CD4-positive, CD25-positive, alpha-beta regulatory T cell (primary cell): Measurements from ENCODE around the gene PRRX2. TPM values are rescaled to one million over a fixed set of nuclear protein-coding genes. Genes with fewer than 3 reads are reported as not detected.
"Not testable (repeated sequence)": the region's sequence is repeated elsewhere in the genome, so short reads cannot be mapped to it uniquely, and the experiment has no call there.

ENCODE experiments used
- ATAC-seq, 2 donors: fragments of 150-1000 bp; cut with Tn5 transposase; one replicate each; pipeline ENCODE4 v1.10.0; 2021; ENCODE audit warnings: low read depth in 2 of 2, moderate number of reproducible peaks in 2 of 2, moderate library complexity in 1 of 2
- DNase-seq, 3 donors: peaks; one replicate each; pipeline versions ENCODE4 v3.0.0 to v3.0.0-alpha.2; 2012 to 2022; ENCODE audit warnings: mixed read lengths in 1 of 3
- H3K27ac ChIP-seq: one replicate; pipeline ENCODE4 v1.7.0; 2013; ENCODE audit warnings: mild to moderate bottlenecking, low read length; ENCODE audit not compliant: insufficient read depth, poor library complexity, severe bottlenecking
- H3K27me3 ChIP-seq: one replicate; pipeline ENCODE4 v1.7.0; 2013; ENCODE audit warnings: low read length; ENCODE audit not compliant: control insufficient read depth, insufficient read depth
- H3K36me3 ChIP-seq: one replicate; pipeline ENCODE4 v1.7.0; 2013; ENCODE audit warnings: mild to moderate bottlenecking, low read length, moderate library complexity; ENCODE audit not compliant: control insufficient read depth, insufficient read depth
- H3K4me1 ChIP-seq: 2 replicates; pipeline ENCODE4 v1.7.0; 2013; ENCODE audit warnings: mild to moderate bottlenecking, low read length; ENCODE audit not compliant: insufficient read depth, control insufficient read depth, poor library complexity, severe bottlenecking
- H3K4me3 ChIP-seq: one replicate; pipeline ENCODE4 v1.7.0; 2013; ENCODE audit warnings: low read depth, mild to moderate bottlenecking, low read length, moderate library complexity
- H3K9me3 ChIP-seq, 2 experiments: 1 replicate in 1 of 2; 2 replicates in 1 of 2; pipeline ENCODE4 v1.7.0; 2013; ENCODE audit warnings: low read length in 2 of 2, mild to moderate bottlenecking in 1 of 2, moderate library complexity in 1 of 2; ENCODE audit not compliant: control insufficient read depth in 2 of 2
- H3K27ac Mint-ChIP-seq, 3 donors: one replicate each; pipeline ENCODE4 v1.8.0; 2020 to 2022; ENCODE audit warnings: mild to moderate bottlenecking in 3 of 3, mixed read lengths in 3 of 3, moderate library complexity in 2 of 3
- H3K27me3 Mint-ChIP-seq: one replicate; pipeline ENCODE4 v1.8.0; 2022; ENCODE audit warnings: mild to moderate bottlenecking, mixed read lengths
- H3K36me3 Mint-ChIP-seq: one replicate; pipeline ENCODE4 v1.8.0; 2020; ENCODE audit warnings: mixed read lengths
- H3K4me1 Mint-ChIP-seq, 4 donors: one replicate each; pipeline ENCODE4 v1.8.0; 2020 to 2022; ENCODE audit warnings: mixed read lengths in 4 of 4, mild to moderate bottlenecking in 1 of 4
- H3K4me3 Mint-ChIP-seq, 4 donors: one replicate each; pipeline ENCODE4 v1.8.0; 2020 to 2022; ENCODE audit warnings: mild to moderate bottlenecking in 4 of 4, mixed read lengths in 4 of 4, moderate library complexity in 3 of 4
- H3K9me3 Mint-ChIP-seq, 7 donors: one replicate each; pipeline ENCODE4 v1.8.0; 2020 to 2022; ENCODE audit warnings: mixed read lengths in 7 of 7, mild to moderate bottlenecking in 3 of 7, moderate library complexity in 2 of 7
- polyA plus RNA-seq, 4 donors: library from polyadenylated mRNA; unstranded; fragments of 300-500 nt; fragmentation: Illumina TruSeq; gene quantifications; one replicate each; pipeline ENCODE4 v1.2.3, GENCODE V29; 2021
- total RNA-seq: library from RNA; stranded (reverse); gene quantifications from one replicate; pipeline ENCODE4 v1.2.3, GENCODE V29; 2022

PRRX2 gene
- total and polyA plus RNA-seq, 5 donors from 2014 or later = not detected

GRCh38 chr9:129661029-129661428 is 4.4 kb upstream of the PRRX2 start:
- H3K27ac Mint-ChIP-seq = peak overlapping the region in 1 of 3 donors; percentile 13
- no peaks in the 10 kb centered on the region for H3K36me3 ChIP-seq

GRCh38 chr9:129662239-129662638 is 3.2 kb upstream of the PRRX2 start:
- not testable (repeated sequence) for H3K4me1 Mint-ChIP-seq, H3K27ac Mint-ChIP-seq, H3K36me3 Mint-ChIP-seq, H3K4me3 Mint-ChIP-seq, H3K4me3 ChIP-seq, H3K27me3 ChIP-seq, H3K9me3 Mint-ChIP-seq, DNase-seq, H3K9me3 ChIP-seq, H3K27ac ChIP-seq, H3K36me3 ChIP-seq, ATAC-seq
- peaks cover 32% of the 10 kb centered on the region for H3K27me3 Mint-ChIP-seq
- peaks cover 15% of the 10 kb centered on the region for H3K4me1 ChIP-seq

More at GRCh38 chr9:129661029-129661428, 4.4 kb upstream of the PRRX2 start:
- Mint-ChIP-seq H3K4me1 (peaks cover 0 to 4% (median 0%) of the 10 kb centered on the region in 4 donors), H3K4me3 (no peak overlapping the region), H3K27me3 (peaks cover 31% of the 10 kb centered on the region), H3K9me3 (peaks cover 0 to 2% (median 0%) of the 10 kb centered on the region in 7 donors), H3K36me3 (no peaks in the 10 kb centered on the region)
- DNase-seq = no peak
- Histone ChIP-seq H3K4me1 (peaks cover 9% of the 10 kb centered on the region), H3K27me3 (no peaks in the 10 kb centered on the region), H3K9me3 (no peaks in the 10 kb centered on the region), H3K4me3 (no peak overlapping the region), H3K27ac (no peak overlapping the region)
- no peak for ATAC-seq

- H3K4me3 Mint-ChIP-seq = peak overlapping the region; percentile 29 to 90 (median 73)
- ATAC-seq (peak; percentile 22 to 44), DNase-seq (peak in 1 of 3 donors; percentile 27)
- Histone ChIP-seq H3K4me1 (peaks cover 15% of the 10 kb centered on the region), H3K36me3 (no peaks in the 10 kb centered on the region), H3K4me3 (no peak overlapping the region), H3K27me3 (no peaks in the 10 kb centered on the region), H3K9me3 (no peaks in the 10 kb centered on the region), H3K27ac (no peak overlapping the region)
- no peak overlapping the region for H3K27ac Mint-ChIP-seq
- peaks cover 0 to 2% (median 0%) of the 10 kb centered on the region in 7 donors for H3K9me3 Mint-ChIP-seq
- peaks cover 45% of the 10 kb centered on the region for H3K27me3 Mint-ChIP-seq
- H3K4me1 Mint-ChIP-seq = peaks cover 0 to 4% (median 0%) of the 10 kb centered on the region in 4 donors
- H3K36me3 Mint-ChIP-seq = no peaks in the 10 kb centered on the region
Measured at GRCh38 chr9:129664746-129665388, 580 bp upstream of the PRRX2 start.

- peaks cover 15% of the 10 kb centered on the region for H3K4me1 ChIP-seq
- no peaks in the 10 kb centered on the region for H3K36me3 ChIP-seq
- H3K9me3 Mint-ChIP-seq = peaks cover 0 to 2% (median 0%) of the 10 kb centered on the region in 7 donors
- no peak for DNase-seq
- H3K36me3 Mint-ChIP-seq = no peaks in the 10 kb centered on the region
- peaks cover 0 to 4% (median 0%) of the 10 kb centered on the region in 4 donors for H3K4me1 Mint-ChIP-seq
- ATAC-seq = peak in 1 of 2 donors; percentile 19
- H3K27ac Mint-ChIP-seq = no peak overlapping the region
- H3K4me3 Mint-ChIP-seq = peak overlapping the region in 3 of 4 donors; percentile 3 to 54 (median 29)
- no peaks in the 10 kb centered on the region for H3K27me3 ChIP-seq
- no peaks in the 10 kb centered on the region for H3K9me3 ChIP-seq
- no peak overlapping the region for H3K4me3 ChIP-seq
- H3K27ac ChIP-seq = no peak overlapping the region
- H3K27me3 Mint-ChIP-seq = peaks cover 47% of the 10 kb centered on the region
Measured at GRCh38 chr9:129665814-129666520, 520 bp downstream of the PRRX2 start.

- no peak overlapping the region for H3K27ac ChIP-seq
- Mint-ChIP-seq H3K36me3 (no peaks in the 10 kb centered on the region), H3K9me3 (peaks cover 0 to 2% (median 0%) of the 10 kb centered on the region in 7 donors), H3K27ac (no peak overlapping the region), H3K4me1 (peaks cover 0 to 4% (median 0%) of the 10 kb centered on the region in 4 donors), H3K27me3 (peaks cover 47% of the 10 kb centered on the region), H3K4me3 (no peak overlapping the region)
- no peaks in the 10 kb centered on the region for H3K36me3 ChIP-seq
- H3K4me3 ChIP-seq = no peak overlapping the region
- H3K27me3 ChIP-seq = no peaks in the 10 kb centered on the region
- ATAC-seq = no peak
- peaks cover 15% of the 10 kb centered on the region for H3K4me1 ChIP-seq
- H3K9me3 ChIP-seq = no peaks in the 10 kb centered on the region
- DNase-seq = no peak
Measured at GRCh38 chr9:129666575-129666974, 1.1 kb downstream of the PRRX2 start.

- ATAC-seq = no peak
- Mint-ChIP-seq H3K27me3 (peaks cover 41% of the 10 kb centered on the region), H3K4me1 (peaks cover 0 to 6% (median 0%) of the 10 kb centered on the region in 4 donors), H3K27ac (no peak overlapping the region), H3K9me3 (peaks cover 0 to 2% (median 0%) of the 10 kb centered on the region in 7 donors), H3K4me3 (no peak overlapping the region), H3K36me3 (no peaks in the 10 kb centered on the region)
- H3K27me3 ChIP-seq = no peaks in the 10 kb centered on the region
- no peak overlapping the region for H3K27ac ChIP-seq
- H3K4me1 ChIP-seq = peaks cover 15% of the 10 kb centered on the region
- H3K4me3 ChIP-seq = no peak overlapping the region
- H3K36me3 ChIP-seq = no peaks in the 10 kb centered on the region
- no peaks in the 10 kb centered on the region for H3K9me3 ChIP-seq
- DNase-seq = no peak
Measured at GRCh38 chr9:129667378-129667777, 1.9 kb downstream of the PRRX2 start.

- Mint-ChIP-seq H3K4me3 (no peak overlapping the region), H3K27me3 (peaks cover 40% of the 10 kb centered on the region), H3K9me3 (peaks cover 0 to 2% (median 0%) of the 10 kb centered on the region in 7 donors), H3K36me3 (no peaks in the 10 kb centered on the region), H3K4me1 (peaks cover 0 to 6% (median 0%) of the 10 kb centered on the region in 4 donors), H3K27ac (no peak overlapping the region)
- no peaks in the 10 kb centered on the region for H3K27me3 ChIP-seq
- no peak for ATAC-seq
- H3K27ac ChIP-seq = no peak overlapping the region
- peaks cover 15% of the 10 kb centered on the region for H3K4me1 ChIP-seq
- no peak overlapping the region for H3K4me3 ChIP-seq
- no peak for DNase-seq
- no peaks in the 10 kb centered on the region for H3K36me3 ChIP-seq
- H3K9me3 ChIP-seq = no peaks in the 10 kb centered on the region
Measured at GRCh38 chr9:129667850-129668249, 2.4 kb downstream of the PRRX2 start.
